Neural cell (in vitro differentiated cells): ENCODE results near the gene CDO1. TPM values are rescaled to one million over a fixed set of nuclear protein-coding genes. Genes with fewer than 3 reads are reported as not detected.
"Not testable (repeated sequence)": the region's sequence is repeated elsewhere in the genome, so short reads cannot be mapped to it uniquely, and the experiment has no call there.

Experiments
- H2AFZ ChIP-seq: fragments of 200-600, 300-800 bp; sonication (generic), shearing (Covaris generic); 2 replicates; pipeline ENCODE4 v1.6.0; 2014; ENCODE audit warnings: low read depth, mild to moderate bottlenecking, antibody characterized with exemption, low read length, moderate library complexity
- H3F3A ChIP-seq: fragments of 200-600 bp; shearing (Covaris generic); 2 replicates; pipeline ENCODE4 v1.6.1; 2016; ENCODE audit warnings: mild to moderate bottlenecking, moderate library complexity, mixed read lengths, antibody characterized with exemption, low read length; ENCODE audit not compliant: insufficient read depth, poor library complexity, severe bottlenecking
- H3K27ac ChIP-seq: fragments of 200-600, 300-800 bp; sonication (generic), shearing (Covaris generic); 2 replicates; pipeline ENCODE4 v1.5.1; 2014; ENCODE audit warnings: mild to moderate bottlenecking, low read length, moderate library complexity
- H3K27me3 ChIP-seq: fragments of 300-800, 200-600 bp; sonication (generic), shearing (Covaris generic); 2 replicates; pipeline ENCODE4 v1.6.0; 2014; ENCODE audit warnings: mild to moderate bottlenecking, low read depth, low read length, moderate library complexity; ENCODE audit not compliant: insufficient read depth
- H3K36me3 ChIP-seq: fragments of 300-800, 200-600 bp; sonication (generic), shearing (Covaris generic); 2 replicates; pipeline ENCODE4 v1.5.1; 2014; ENCODE audit warnings: mild to moderate bottlenecking, antibody characterized with exemption, low read length, moderate library complexity; ENCODE audit not compliant: insufficient read depth
- H3K4me2 ChIP-seq: fragments of 300-800, 200-600 bp; sonication (generic), shearing (Covaris generic); 2 replicates; pipeline ENCODE4 v1.6.0; 2014; ENCODE audit warnings: mild to moderate bottlenecking, low read length
- H3K4me3 ChIP-seq: fragments of 300-800, 200-600 bp; sonication (generic), shearing (Covaris generic); 2 replicates; pipeline ENCODE4 v1.5.1; 2014; ENCODE audit warnings: mild to moderate bottlenecking, low read length, moderate library complexity
- H3K79me2 ChIP-seq: fragments of 200-600 bp; shearing (Covaris generic); replicated peaks from 2 replicates; pipeline ENCODE4 v1.6.0; 2014; ENCODE audit warnings: mild to moderate bottlenecking, low read length, moderate library complexity; ENCODE audit not compliant: insufficient read depth
- H3K9ac ChIP-seq: fragments of 300-800, 200-600 bp; sonication (generic), shearing (Covaris generic); 2 replicates; pipeline ENCODE4 v1.6.1; 2016; ENCODE audit warnings: mild to moderate bottlenecking, low read length, mixed read lengths
- H3K9me2 ChIP-seq: fragments of 200-600 bp; shearing (Covaris generic); 2 replicates; pipeline ENCODE4 v1.6.1; 2016; ENCODE audit warnings: mild to moderate bottlenecking, low read length, mixed read lengths; ENCODE audit not compliant: insufficient read depth
- H3K9me3 ChIP-seq: fragments of 200-600, 300-800 bp; sonication (generic), shearing (Covaris generic); 2 replicates; pipeline ENCODE4 v1.6.1; 2016; ENCODE audit warnings: mild to moderate bottlenecking, mixed run types, low read length, moderate library complexity, mixed read lengths
- H4K20me1 ChIP-seq: fragments of 200-600 bp; shearing (Covaris generic); 2 replicates; pipeline ENCODE4 v1.6.1; 2016; ENCODE audit warnings: mild to moderate bottlenecking, mixed run types; ENCODE audit not compliant: insufficient read depth
- EP300 ChIP-seq: fragments of 450-650 bp; conservative IDR thresholded peaks from 2 replicates; pipeline ENCODE4 v1.6.1; 2014; ENCODE audit warnings: antibody characterized with exemption, mild to moderate bottlenecking, moderate library complexity; ENCODE audit not compliant: poor library complexity, severe bottlenecking
- EZH2 ChIP-seq: fragments of 200-600, 300-800 bp; shearing (Covaris generic), sonication (generic); IDR thresholded peaks from 2 replicates; pipeline ENCODE4 v1.6.1; 2014; ENCODE audit warnings: antibody characterized with exemption, low read length, borderline replicate concordance, mild to moderate bottlenecking; ENCODE audit not compliant: insufficient read depth, poor library complexity, severe bottlenecking
- MXI1 ChIP-seq: fragments of 450-650 bp; conservative IDR thresholded peaks from 2 replicates; pipeline ENCODE4 v1.6.1; 2014; ENCODE audit warnings: antibody characterized with exemption, mild to moderate bottlenecking; ENCODE audit not compliant: poor library complexity, severe bottlenecking
- POLR2AphosphoS5 ChIP-seq: IDR thresholded peaks from 2 replicates; pipeline ENCODE4 v1.6.1; 2012
- RAD21 ChIP-seq: fragments of 450-650 bp; conservative IDR thresholded peaks from 2 replicates; pipeline ENCODE4 v1.6.1; 2014; ENCODE audit warnings: antibody characterized with exemption, mild to moderate bottlenecking, moderate library complexity
- SMC3 ChIP-seq: fragments of 450-650 bp; conservative IDR thresholded peaks from 2 replicates; pipeline ENCODE4 v1.6.1; 2014; ENCODE audit warnings: antibody characterized with exemption, mild to moderate bottlenecking, moderate library complexity; ENCODE audit not compliant: poor library complexity
- TAF1 ChIP-seq: IDR thresholded peaks from 2 replicates; pipeline ENCODE4 v1.6.1; 2012; ENCODE audit warnings: low read depth
- polyA plus RNA-seq: library from polyadenylated mRNA; depleted of rRNA; stranded (reverse); fragments of >200 nt; gene quantifications from 2 replicates; pipeline ENCODE4 v1.2.3, GENCODE V29; 2014
- TF ChIP-seq, protein P1 (sequence below): fragments of 450-650 bp; IDR thresholded peaks from 2 replicates; pipeline ENCODE4 v1.5.1; 2014; ENCODE audit warnings: antibody characterized with exemption, mild to moderate bottlenecking, moderate library complexity; ENCODE audit not compliant: poor library complexity, severe bottlenecking
- TF ChIP-seq, protein P2 (sequence below): IDR thresholded peaks from 2 replicates; pipeline ENCODE4 v1.6.1; 2012; ENCODE audit warnings: borderline replicate concordance

CDO1 gene
- polyA plus RNA-seq, 1 donor from 2014 or later: 201 TPM

DNA sequence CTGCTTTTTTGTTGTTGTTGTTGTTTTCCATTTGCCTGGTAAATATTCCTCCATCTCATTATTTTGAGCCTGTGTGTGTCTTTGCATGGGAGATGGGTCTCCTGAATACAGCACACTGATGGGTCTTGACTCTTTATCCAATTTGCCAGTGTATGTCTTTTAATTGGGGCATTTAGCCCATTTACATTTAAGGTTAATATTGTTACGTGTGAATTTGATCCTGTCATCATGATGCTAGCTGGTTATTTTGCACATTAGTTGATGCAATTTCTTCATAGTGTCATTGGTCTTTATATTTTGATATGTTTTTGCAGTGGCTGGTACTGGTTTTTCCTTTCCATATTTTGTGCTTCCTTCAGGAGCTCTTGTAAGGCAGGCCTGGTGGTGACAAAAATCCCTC is 8.5 kb upstream of the CDO1 start:
- not testable (repeated sequence) for H3K27me3 ChIP-seq, H3K79me2 ChIP-seq, H3K36me3 ChIP-seq, H2AFZ ChIP-seq, H3F3A ChIP-seq, H4K20me1 ChIP-seq, H3K27ac ChIP-seq, H3K9me2 ChIP-seq, H3K9me3 ChIP-seq, H3K9ac ChIP-seq, H3K4me3 ChIP-seq, H3K4me2 ChIP-seq

DNA sequence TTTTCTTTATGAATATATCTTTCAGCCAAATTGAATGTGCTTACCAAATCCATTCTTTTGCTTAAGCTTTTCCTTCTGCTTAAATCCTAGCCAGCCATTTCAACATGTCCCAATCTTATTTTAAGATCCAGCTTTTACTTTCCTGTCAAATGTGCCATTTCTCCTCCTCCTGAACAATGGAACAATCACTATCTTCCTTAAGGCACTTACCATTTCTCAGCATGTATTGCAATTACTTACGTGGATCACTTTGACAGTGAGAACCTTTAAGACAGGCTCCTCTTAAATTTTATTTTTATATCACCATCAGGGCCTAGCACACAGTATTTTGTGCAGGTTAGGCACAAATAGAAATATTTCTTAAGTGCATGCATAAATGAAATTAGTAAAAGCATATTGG is 4.4 kb upstream of the CDO1 start:
- no peak overlapping the region for H3K4me2 ChIP-seq
- no peaks in the 10 kb centered on the region for H3K79me2 ChIP-seq
- no peak overlapping the region for H3K4me3 ChIP-seq
- H4K20me1 ChIP-seq: no peaks in the 10 kb centered on the region
- no peaks in the 10 kb centered on the region for H3K9me2 ChIP-seq
- peaks cover 2% of the 10 kb centered on the region for H3F3A ChIP-seq
- no peaks in the 10 kb centered on the region for H3K9me3 ChIP-seq
- no peaks in the 10 kb centered on the region for H3K27me3 ChIP-seq
- no peak overlapping the region for H2AFZ ChIP-seq
- H3K9ac ChIP-seq: no peak overlapping the region
- H3K36me3 ChIP-seq: no peaks in the 10 kb centered on the region
- H3K27ac ChIP-seq: peak overlapping the region; percentile 54
- TF ChIP-seq RAD21 (no peak), EP300 (peak; percentile 92), SMC3 (no peak), POLR2AphosphoS5 (peak; percentile 63)

DNA sequence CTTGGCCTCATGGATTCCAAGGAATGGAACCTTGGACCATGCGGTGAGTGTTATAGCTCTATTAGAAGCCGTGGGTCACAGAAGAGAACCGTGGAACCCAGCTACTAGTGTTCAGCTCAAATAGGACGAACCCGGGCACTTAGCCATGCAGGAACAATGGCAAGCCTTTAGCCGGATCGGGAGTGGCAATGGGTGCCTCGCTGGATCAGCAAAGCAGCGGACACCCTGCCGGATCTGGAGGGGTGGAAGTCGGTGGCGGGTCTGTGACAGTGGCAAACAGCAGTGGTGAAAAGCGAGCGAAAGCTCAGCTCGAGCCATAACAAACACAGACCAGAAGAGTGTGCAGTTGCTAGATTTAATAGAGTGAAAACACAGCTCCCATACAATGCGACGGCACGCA is 2.4 kb upstream of the CDO1 start:
- H3K36me3 ChIP-seq: no peaks in the 10 kb centered on the region
- H3K4me2 ChIP-seq: no peak overlapping the region
- H3K79me2 ChIP-seq: peaks cover 15% of the 10 kb centered on the region
- H3F3A ChIP-seq: peaks cover 2% of the 10 kb centered on the region
- no peaks in the 10 kb centered on the region for H3K9me3 ChIP-seq
- no peak overlapping the region for H3K4me3 ChIP-seq
- no peak overlapping the region for H3K9ac ChIP-seq
- no peak overlapping the region for H2AFZ ChIP-seq
- no peak overlapping the region for H3K27ac ChIP-seq
- TF ChIP-seq POLR2AphosphoS5: no peak
- no peak for TF ChIP-seq EZH2
- TF ChIP-seq RAD21: no peak
- no peaks in the 10 kb centered on the region for H3K9me2 ChIP-seq
- no peaks in the 10 kb centered on the region for H3K27me3 ChIP-seq
- no peaks in the 10 kb centered on the region for H4K20me1 ChIP-seq

DNA sequence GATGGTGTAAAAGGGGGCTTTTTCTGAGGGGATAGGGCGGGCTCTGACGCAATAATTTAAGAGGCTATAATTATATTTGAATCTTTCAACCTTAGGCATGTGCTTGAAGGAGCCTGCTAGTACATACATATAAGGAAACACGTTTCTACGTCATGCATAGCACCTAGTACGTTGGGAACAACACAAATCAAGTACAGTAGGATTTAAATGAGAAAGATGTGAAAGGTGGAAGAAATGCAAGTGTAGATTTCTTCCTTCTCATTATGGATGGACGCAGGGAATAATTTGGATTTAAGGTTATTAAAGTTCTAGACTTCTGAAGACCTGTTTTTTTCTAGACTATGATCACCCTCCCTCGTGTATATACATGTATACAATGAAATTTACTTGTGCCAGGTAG is 927 bp upstream of the CDO1 start:
- Histone ChIP-seq H3K9me2 (no peaks in the 10 kb centered on the region), H4K20me1 (no peaks in the 10 kb centered on the region), H3K4me2 (peak overlapping the region; percentile 34), H3K27ac (peak overlapping the region; percentile 96), H3K36me3 (peaks cover under 1% of the 10 kb centered on the region), H2AFZ (peak overlapping the region; percentile 78), H3K27me3 (no peaks in the 10 kb centered on the region), H3F3A (peaks cover 2% of the 10 kb centered on the region), H3K9ac (peak overlapping the region; percentile 89), H3K4me3 (peak overlapping the region; percentile 84), H3K9me3 (no peaks in the 10 kb centered on the region), H3K79me2 (peaks cover 24% of the 10 kb centered on the region)
- TF ChIP-seq TAF1 (no peak), EZH2 (no peak), EP300 (no peak), MXI1 (no peak), POLR2AphosphoS5 (no peak), RAD21 (no peak), SMC3 (no peak)
- TF ChIP-seq, protein P1, sequence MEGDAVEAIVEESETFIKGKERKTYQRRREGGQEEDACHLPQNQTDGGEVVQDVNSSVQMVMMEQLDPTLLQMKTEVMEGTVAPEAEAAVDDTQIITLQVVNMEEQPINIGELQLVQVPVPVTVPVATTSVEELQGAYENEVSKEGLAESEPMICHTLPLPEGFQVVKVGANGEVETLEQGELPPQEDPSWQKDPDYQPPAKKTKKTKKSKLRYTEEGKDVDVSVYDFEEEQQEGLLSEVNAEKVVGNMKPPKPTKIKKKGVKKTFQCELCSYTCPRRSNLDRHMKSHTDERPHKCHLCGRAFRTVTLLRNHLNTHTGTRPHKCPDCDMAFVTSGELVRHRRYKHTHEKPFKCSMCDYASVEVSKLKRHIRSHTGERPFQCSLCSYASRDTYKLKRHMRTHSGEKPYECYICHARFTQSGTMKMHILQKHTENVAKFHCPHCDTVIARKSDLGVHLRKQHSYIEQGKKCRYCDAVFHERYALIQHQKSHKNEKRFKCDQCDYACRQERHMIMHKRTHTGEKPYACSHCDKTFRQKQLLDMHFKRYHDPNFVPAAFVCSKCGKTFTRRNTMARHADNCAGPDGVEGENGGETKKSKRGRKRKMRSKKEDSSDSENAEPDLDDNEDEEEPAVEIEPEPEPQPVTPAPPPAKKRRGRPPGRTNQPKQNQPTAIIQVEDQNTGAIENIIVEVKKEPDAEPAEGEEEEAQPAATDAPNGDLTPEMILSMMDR: no peak
- TF ChIP-seq, protein P2, sequence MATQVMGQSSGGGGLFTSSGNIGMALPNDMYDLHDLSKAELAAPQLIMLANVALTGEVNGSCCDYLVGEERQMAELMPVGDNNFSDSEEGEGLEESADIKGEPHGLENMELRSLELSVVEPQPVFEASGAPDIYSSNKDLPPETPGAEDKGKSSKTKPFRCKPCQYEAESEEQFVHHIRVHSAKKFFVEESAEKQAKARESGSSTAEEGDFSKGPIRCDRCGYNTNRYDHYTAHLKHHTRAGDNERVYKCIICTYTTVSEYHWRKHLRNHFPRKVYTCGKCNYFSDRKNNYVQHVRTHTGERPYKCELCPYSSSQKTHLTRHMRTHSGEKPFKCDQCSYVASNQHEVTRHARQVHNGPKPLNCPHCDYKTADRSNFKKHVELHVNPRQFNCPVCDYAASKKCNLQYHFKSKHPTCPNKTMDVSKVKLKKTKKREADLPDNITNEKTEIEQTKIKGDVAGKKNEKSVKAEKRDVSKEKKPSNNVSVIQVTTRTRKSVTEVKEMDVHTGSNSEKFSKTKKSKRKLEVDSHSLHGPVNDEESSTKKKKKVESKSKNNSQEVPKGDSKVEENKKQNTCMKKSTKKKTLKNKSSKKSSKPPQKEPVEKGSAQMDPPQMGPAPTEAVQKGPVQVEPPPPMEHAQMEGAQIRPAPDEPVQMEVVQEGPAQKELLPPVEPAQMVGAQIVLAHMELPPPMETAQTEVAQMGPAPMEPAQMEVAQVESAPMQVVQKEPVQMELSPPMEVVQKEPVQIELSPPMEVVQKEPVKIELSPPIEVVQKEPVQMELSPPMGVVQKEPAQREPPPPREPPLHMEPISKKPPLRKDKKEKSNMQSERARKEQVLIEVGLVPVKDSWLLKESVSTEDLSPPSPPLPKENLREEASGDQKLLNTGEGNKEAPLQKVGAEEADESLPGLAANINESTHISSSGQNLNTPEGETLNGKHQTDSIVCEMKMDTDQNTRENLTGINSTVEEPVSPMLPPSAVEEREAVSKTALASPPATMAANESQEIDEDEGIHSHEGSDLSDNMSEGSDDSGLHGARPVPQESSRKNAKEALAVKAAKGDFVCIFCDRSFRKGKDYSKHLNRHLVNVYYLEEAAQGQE: no peak
